Measurements from ENCODE around the gene ELMOD3.
"Not testable (repeated sequence)": the region's sequence is repeated elsewhere in the genome, so short reads cannot be mapped to it uniquely, and the experiment has no call there.

Gene ELMOD3

GRCh38 chr2:85411405-85411748, 56.8 kb downstream of the ELMOD3 start:
- no peak overlapping the region for H2AFZ ChIP-seq (ENCODE audit: insufficient read depth, low read length, poor library complexity)
- H4K8ac ChIP-seq (ENCODE audit: low read depth, low read length): no peak overlapping the region
- H3K4me2 ChIP-seq (ENCODE audit: low read length): no peak overlapping the region
- H3K9ac ChIP-seq (ENCODE audit: low read length): no peak overlapping the region
- H3K14ac ChIP-seq (ENCODE audit: low read length): no peak overlapping the region
- H3K4me1 ChIP-seq (ENCODE audit: control insufficient read depth in 1 of 2, insufficient read depth in 2 of 2, low read length in 2 of 2): peaks cover 23 to 24% of the 10 kb centered on the region in 2 experiments
- no peak overlapping the region for H4K12ac ChIP-seq (ENCODE audit: low read depth, low read length)
- no peak overlapping the region for H3K23ac ChIP-seq (ENCODE audit: low read length)
- H3K18ac ChIP-seq (ENCODE audit: low read length): no peak overlapping the region
- no peak overlapping the region for H3K4ac ChIP-seq (ENCODE audit: low read depth, low read length)
- H3K79me1 ChIP-seq (ENCODE audit: low read length): peaks cover 5% of the 10 kb centered on the region
- no peak overlapping the region for H3K4me3 ChIP-seq (ENCODE audit: low read depth, low read length)
- H2BK120ac ChIP-seq (ENCODE audit: insufficient read depth, low read length, poor library complexity): no peak overlapping the region
- H3K79me2 ChIP-seq (ENCODE audit: control insufficient read depth, insufficient read depth, low read length, poor library complexity): peaks cover 8% of the 10 kb centered on the region
- H3K36me3 ChIP-seq (ENCODE audit: control insufficient read depth in 1 of 2, insufficient read depth in 2 of 2, low read length in 2 of 2): peaks cover 0 to 2% of the 10 kb centered on the region in 2 experiments
- H2BK12ac ChIP-seq (ENCODE audit: low read length): no peak overlapping the region
- DNase-seq: no peak
- no peak overlapping the region for H4K91ac ChIP-seq (ENCODE audit: low read depth, low read length)
- no peaks in the 10 kb centered on the region for H3K9me3 ChIP-seq (ENCODE audit: insufficient read depth, low read depth, low read length)
- WGBS (ENCODE audit: extremely low coverage, insufficient coverage, insufficient read length): no CpG with 5 or more reads among the region's 5 CpGs
- H2AK5ac ChIP-seq (ENCODE audit: low read length): no peak overlapping the region
- H2BK5ac ChIP-seq (ENCODE audit: low read depth, low read length, poor library complexity): no peak overlapping the region
- H3K27me3 ChIP-seq (ENCODE audit: insufficient read depth, low read length): no peaks in the 10 kb centered on the region
- no peak overlapping the region for H3K27ac ChIP-seq (ENCODE audit: low read depth, low read length)

- Histone ChIP-seq H3K27ac (ENCODE audit: low read depth, low read length) (peak overlapping the region; percentile 23), H2AK5ac (ENCODE audit: low read length) (no peak overlapping the region), H3K36me3 (ENCODE audit: control insufficient read depth in 1 of 2, insufficient read depth in 2 of 2, low read length in 2 of 2) (no peaks in the 10 kb centered on the region), H3K4me3 (ENCODE audit: low read depth, low read length) (peak overlapping the region; percentile 81), H3K9me3 (ENCODE audit: insufficient read depth, low read depth, low read length) (no peaks in the 10 kb centered on the region), H2BK5ac (ENCODE audit: low read depth, low read length, poor library complexity) (peak overlapping the region; percentile 54), H2BK120ac (ENCODE audit: insufficient read depth, low read length, poor library complexity) (peak overlapping the region; percentile 67), H4K8ac (ENCODE audit: low read depth, low read length) (peak overlapping the region; percentile 94), H3K27me3 (ENCODE audit: insufficient read depth, low read length) (no peaks in the 10 kb centered on the region), H3K4me1 (ENCODE audit: control insufficient read depth in 1 of 2, insufficient read depth in 2 of 2, low read length in 2 of 2) (peaks cover 19 to 21% of the 10 kb centered on the region in 2 experiments), H3K9ac (ENCODE audit: low read length) (peak overlapping the region; percentile 81), H2AFZ (ENCODE audit: insufficient read depth, low read length, poor library complexity) (peak overlapping the region; percentile 83), H3K4me2 (ENCODE audit: low read length) (peak overlapping the region; percentile 91), H3K79me2 (ENCODE audit: control insufficient read depth, insufficient read depth, low read length, poor library complexity) (peaks cover 16% of the 10 kb centered on the region), H4K12ac (ENCODE audit: low read depth, low read length) (peak overlapping the region; percentile 82), H3K79me1 (ENCODE audit: low read length) (peaks cover 15% of the 10 kb centered on the region), H3K23ac (ENCODE audit: low read length) (no peak overlapping the region), H3K4ac (ENCODE audit: low read depth, low read length) (peak overlapping the region; percentile 57), H2BK12ac (ENCODE audit: low read length) (no peak overlapping the region), H4K91ac (ENCODE audit: low read depth, low read length) (peak overlapping the region; percentile 86), H3K14ac (ENCODE audit: low read length) (peak overlapping the region; percentile 81), H3K18ac (ENCODE audit: low read length) (peak overlapping the region; percentile 68)
- peak in 1 of 2 donors; percentile 65 for DNase-seq
- no CpG with 5 or more reads among the region's 44 CpGs for WGBS (ENCODE audit: extremely low coverage, insufficient coverage, insufficient read length)
Observed at GRCh38 chr2:85413592-85414420, 59.2 kb downstream of the ELMOD3 start.

GRCh38 chr2:85414421-85414759, 59.8 kb downstream of the ELMOD3 start:
- H3K4me2 ChIP-seq (ENCODE audit: low read length); H3K27me3 ChIP-seq (ENCODE audit: insufficient read depth, low read length); H4K8ac ChIP-seq (ENCODE audit: low read depth, low read length); H3K4me3 ChIP-seq (ENCODE audit: low read depth, low read length); H4K91ac ChIP-seq (ENCODE audit: low read depth, low read length); H3K36me3 ChIP-seq (ENCODE audit: control insufficient read depth in 1 of 2, insufficient read depth in 2 of 2, low read length in 2 of 2); DNase-seq; H3K9me3 ChIP-seq (ENCODE audit: insufficient read depth, low read depth, low read length); H3K18ac ChIP-seq (ENCODE audit: low read length); H2AK5ac ChIP-seq (ENCODE audit: low read length); H3K23ac ChIP-seq (ENCODE audit: low read length); H3K9ac ChIP-seq (ENCODE audit: low read length); H2BK120ac ChIP-seq (ENCODE audit: insufficient read depth, low read length, poor library complexity); H3K27ac ChIP-seq (ENCODE audit: low read depth, low read length); H2BK5ac ChIP-seq (ENCODE audit: low read depth, low read length, poor library complexity); H2BK12ac ChIP-seq (ENCODE audit: low read length); H3K4ac ChIP-seq (ENCODE audit: low read depth, low read length); H2AFZ ChIP-seq (ENCODE audit: insufficient read depth, low read length, poor library complexity); H3K14ac ChIP-seq (ENCODE audit: low read length); H4K12ac ChIP-seq (ENCODE audit: low read depth, low read length): not testable (repeated sequence)
- peaks cover 23 to 25% of the 10 kb centered on the region in 2 experiments for H3K4me1 ChIP-seq (ENCODE audit: control insufficient read depth in 1 of 2, insufficient read depth in 2 of 2, low read length in 2 of 2)
- no CpG with 5 or more reads among the region's 5 CpGs for WGBS (ENCODE audit: extremely low coverage, insufficient coverage, insufficient read length)
- peaks cover 18% of the 10 kb centered on the region for H3K79me2 ChIP-seq (ENCODE audit: control insufficient read depth, insufficient read depth, low read length, poor library complexity)
- H3K79me1 ChIP-seq (ENCODE audit: low read length): peaks cover 18% of the 10 kb centered on the region

- H3K9ac ChIP-seq (ENCODE audit: low read length): no peak overlapping the region
- H3K79me1 ChIP-seq (ENCODE audit: low read length): peaks cover 18% of the 10 kb centered on the region
- H4K8ac ChIP-seq (ENCODE audit: low read depth, low read length): no peak overlapping the region
- H3K27me3 ChIP-seq (ENCODE audit: insufficient read depth, low read length): no peaks in the 10 kb centered on the region
- H4K91ac ChIP-seq (ENCODE audit: low read depth, low read length): no peak overlapping the region
- H4K12ac ChIP-seq (ENCODE audit: low read depth, low read length): no peak overlapping the region
- H2AK5ac ChIP-seq (ENCODE audit: low read length): no peak overlapping the region
- DNase-seq: peak in 1 of 2 donors; percentile 47
- no peak overlapping the region for H3K4me2 ChIP-seq (ENCODE audit: low read length)
- no peak overlapping the region for H2AFZ ChIP-seq (ENCODE audit: insufficient read depth, low read length, poor library complexity)
- no peak overlapping the region for H3K23ac ChIP-seq (ENCODE audit: low read length)
- no peak overlapping the region for H3K4ac ChIP-seq (ENCODE audit: low read depth, low read length)
- no CpG with 5 or more reads among the region's 7 CpGs for WGBS (ENCODE audit: extremely low coverage, insufficient coverage, insufficient read length)
- H3K4me1 ChIP-seq (ENCODE audit: control insufficient read depth in 1 of 2, insufficient read depth in 2 of 2, low read length in 2 of 2): peaks cover 24 to 26% of the 10 kb centered on the region in 2 experiments
- H3K79me2 ChIP-seq (ENCODE audit: control insufficient read depth, insufficient read depth, low read length, poor library complexity): peaks cover 18% of the 10 kb centered on the region
- no peak overlapping the region for H3K18ac ChIP-seq (ENCODE audit: low read length)
- H3K4me3 ChIP-seq (ENCODE audit: low read depth, low read length): no peak overlapping the region
- H3K36me3 ChIP-seq (ENCODE audit: control insufficient read depth in 1 of 2, insufficient read depth in 2 of 2, low read length in 2 of 2): no peaks in the 10 kb centered on the region
- no peak overlapping the region for H3K14ac ChIP-seq (ENCODE audit: low read length)
- H2BK12ac ChIP-seq (ENCODE audit: low read length): no peak overlapping the region
- H3K27ac ChIP-seq (ENCODE audit: low read depth, low read length): no peak overlapping the region
- H3K9me3 ChIP-seq (ENCODE audit: insufficient read depth, low read depth, low read length): no peaks in the 10 kb centered on the region
- no peak overlapping the region for H2BK120ac ChIP-seq (ENCODE audit: insufficient read depth, low read length, poor library complexity)
- H2BK5ac ChIP-seq (ENCODE audit: low read depth, low read length, poor library complexity): no peak overlapping the region
Observed at GRCh38 chr2:85414761-85415553, 60.4 kb downstream of the ELMOD3 start.

Measured in trophoblast cell (in vitro differentiated cells and primary cell).